Measurements from ENCODE around the gene METTL22.

The METTL22 gene

GRCh38 chr16:8679151-8679550 is 57.7 kb downstream of the METTL22 start:
- no peaks in the 10 kb centered on the region for H3K36me3 ChIP-seq (ENCODE audit: control insufficient read depth, insufficient read depth, low read length)
- H3K4me3 ChIP-seq (replicated peaks; ENCODE audit: low read depth, low read length), result no peak overlapping the region
- H3K27me3 ChIP-seq (replicated peaks; ENCODE audit: control insufficient read depth, insufficient read depth, low read length), result no peaks in the 10 kb centered on the region
- DNase-seq (ENCODE audit: extremely low read depth, insufficient read length), result no peak
- TF ChIP-seq, protein P1, sequence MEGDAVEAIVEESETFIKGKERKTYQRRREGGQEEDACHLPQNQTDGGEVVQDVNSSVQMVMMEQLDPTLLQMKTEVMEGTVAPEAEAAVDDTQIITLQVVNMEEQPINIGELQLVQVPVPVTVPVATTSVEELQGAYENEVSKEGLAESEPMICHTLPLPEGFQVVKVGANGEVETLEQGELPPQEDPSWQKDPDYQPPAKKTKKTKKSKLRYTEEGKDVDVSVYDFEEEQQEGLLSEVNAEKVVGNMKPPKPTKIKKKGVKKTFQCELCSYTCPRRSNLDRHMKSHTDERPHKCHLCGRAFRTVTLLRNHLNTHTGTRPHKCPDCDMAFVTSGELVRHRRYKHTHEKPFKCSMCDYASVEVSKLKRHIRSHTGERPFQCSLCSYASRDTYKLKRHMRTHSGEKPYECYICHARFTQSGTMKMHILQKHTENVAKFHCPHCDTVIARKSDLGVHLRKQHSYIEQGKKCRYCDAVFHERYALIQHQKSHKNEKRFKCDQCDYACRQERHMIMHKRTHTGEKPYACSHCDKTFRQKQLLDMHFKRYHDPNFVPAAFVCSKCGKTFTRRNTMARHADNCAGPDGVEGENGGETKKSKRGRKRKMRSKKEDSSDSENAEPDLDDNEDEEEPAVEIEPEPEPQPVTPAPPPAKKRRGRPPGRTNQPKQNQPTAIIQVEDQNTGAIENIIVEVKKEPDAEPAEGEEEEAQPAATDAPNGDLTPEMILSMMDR (IDR thresholded peaks at IDR 0.05; ENCODE audit: insufficient read depth, low read length, poor library complexity, severe bottlenecking), result no peak

DNA sequence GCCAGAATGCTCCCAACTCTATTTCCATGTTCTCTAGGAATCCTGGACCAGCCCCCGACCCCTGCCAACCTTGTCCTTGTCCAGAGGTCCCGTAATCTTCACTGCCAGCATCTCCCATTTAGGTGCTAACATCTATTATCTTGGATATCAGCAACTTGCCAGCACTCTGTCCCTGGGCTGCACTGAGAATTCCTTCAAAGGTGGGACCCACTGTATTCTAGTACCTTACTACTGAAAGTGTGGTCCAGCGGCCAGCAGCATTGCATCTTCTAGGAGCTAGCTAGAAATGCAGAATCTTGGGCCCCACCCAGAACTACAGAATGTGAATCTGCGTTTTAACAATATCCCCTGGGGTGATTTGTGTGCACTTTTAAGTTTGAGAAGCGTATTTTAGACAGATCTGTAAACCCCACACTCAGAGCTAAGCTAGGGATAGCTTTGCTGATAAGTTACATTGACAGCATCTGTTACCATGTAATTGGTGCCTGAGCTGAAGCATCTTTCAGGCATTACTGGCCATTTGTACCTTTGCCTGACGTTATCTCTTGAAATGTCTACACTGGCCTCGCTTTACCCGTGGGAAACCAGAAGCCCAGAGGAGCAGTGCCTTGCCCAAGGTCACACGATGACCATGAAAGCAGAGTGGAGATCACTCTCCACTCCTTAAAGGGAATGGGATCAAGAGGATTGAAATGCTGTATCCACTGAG is 61.2 kb downstream of the METTL22 start:
- TF ChIP-seq, protein P1 (IDR thresholded peaks at IDR 0.05; ENCODE audit: insufficient read depth, low read length, poor library complexity, severe bottlenecking), result no peak
- Histone ChIP-seq H3K36me3 (ENCODE audit: control insufficient read depth, insufficient read depth, low read length) (no peaks in the 10 kb centered on the region), H3K27me3 (replicated peaks; ENCODE audit: control insufficient read depth, insufficient read depth, low read length) (no peaks in the 10 kb centered on the region), H3K4me3 (replicated peaks; ENCODE audit: low read depth, low read length) (no peak overlapping the region)
- no peak for DNase-seq (ENCODE audit: extremely low read depth, insufficient read length)

DNA sequence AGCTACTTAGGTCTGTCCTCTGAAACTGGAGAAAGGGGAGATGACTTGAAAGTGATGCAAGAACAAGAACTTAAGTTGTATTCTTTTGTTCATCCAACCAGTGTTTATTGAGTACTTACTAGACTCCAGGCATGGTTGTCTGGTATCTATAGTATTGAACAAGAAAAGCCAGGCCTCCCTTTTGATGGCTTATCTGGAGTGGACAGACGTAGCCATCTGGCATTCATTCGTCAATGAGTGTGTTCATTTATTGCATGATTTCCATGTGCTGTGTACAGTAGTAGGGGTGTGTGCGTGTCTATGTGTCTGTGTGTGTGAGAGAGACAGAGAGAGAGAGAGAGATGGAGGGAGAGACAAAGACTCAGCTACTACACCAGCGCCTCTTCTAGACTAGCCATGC is 62.1 kb downstream of the METTL22 start:
- H3K4me3 ChIP-seq (replicated peaks; ENCODE audit: low read depth, low read length), result no peak overlapping the region
- H3K36me3 ChIP-seq (ENCODE audit: control insufficient read depth, insufficient read depth, low read length), result no peaks in the 10 kb centered on the region
- no peak for DNase-seq (ENCODE audit: extremely low read depth, insufficient read length)
- TF ChIP-seq, protein P1 (IDR thresholded peaks at IDR 0.05; ENCODE audit: insufficient read depth, low read length, poor library complexity, severe bottlenecking), result no peak
- H3K27me3 ChIP-seq (replicated peaks; ENCODE audit: control insufficient read depth, insufficient read depth, low read length), result no peaks in the 10 kb centered on the region

GRCh38 chr16:8685617-8686016 is 64.1 kb downstream of the METTL22 start:
- Histone ChIP-seq H3K27me3 (replicated peaks; ENCODE audit: control insufficient read depth, insufficient read depth, low read length) (no peaks in the 10 kb centered on the region), H3K36me3 (ENCODE audit: control insufficient read depth, insufficient read depth, low read length) (no peaks in the 10 kb centered on the region), H3K4me3 (replicated peaks; ENCODE audit: low read depth, low read length) (no peak overlapping the region)
- no peak for DNase-seq (ENCODE audit: extremely low read depth, insufficient read length)
- TF ChIP-seq, protein P1 (IDR thresholded peaks at IDR 0.05; ENCODE audit: insufficient read depth, low read length, poor library complexity, severe bottlenecking), result no peak

- Histone ChIP-seq H3K36me3 (ENCODE audit: control insufficient read depth, insufficient read depth, low read length) (no peaks in the 10 kb centered on the region), H3K4me3 (replicated peaks; ENCODE audit: low read depth, low read length) (no peak overlapping the region), H3K27me3 (replicated peaks; ENCODE audit: control insufficient read depth, insufficient read depth, low read length) (no peaks in the 10 kb centered on the region)
- TF ChIP-seq, protein P1 (IDR thresholded peaks at IDR 0.05; ENCODE audit: insufficient read depth, low read length, poor library complexity, severe bottlenecking), result no peak
- no peak for DNase-seq (ENCODE audit: extremely low read depth, insufficient read length)
Measured at GRCh38 chr16:8686031-8686621, 64.6 kb downstream of the METTL22 start.

All from GM06990 (cell line).